Endothelial cell of umbilical vein (primary cell): Measurements from ENCODE around the gene RNF169. TPM values are rescaled to one million over a fixed set of nuclear protein-coding genes. Genes with fewer than 3 reads are reported as not detected.
A peak's percentile ranks its signal among the peaks of the same experiment; 100 is the strongest.

Experiments used
- BruUV-seq: library from RNA; stranded (reverse); fragments of 400-500 nt; replicated peaks from 2 replicates; lab custom pipeline; 2021; lab: Mats Ljungman, UMichigan
- CTCF ChIA-PET: fragments of 300-600, 350-600 bp; sonication (Branson Sonifier 250); formaldehyde crosslinking; loops from one replicate; lab custom pipeline; 2021; ENCODE audit warnings: antibody characterized with exemption, inconsistent platforms; lab: Charles Lee
- POLR2A ChIA-PET: fragments of 300-600, 350-600 bp; sonication (Branson Sonifier 250); formaldehyde crosslinking; loops from one replicate; lab custom pipeline; 2021; ENCODE audit warnings: antibody characterized with exemption, inconsistent platforms; lab: Charles Lee
- DNase-seq: peaks from one replicate; pipeline ENCODE4 v3.0.0-alpha.2; 2011; ENCODE audit warnings: low read depth, low spot score
- FAIRE-seq: peaks from 2 replicates; lab custom pipeline; 2011; peaks lifted over from hg19 to GRCh38; lab: Jason Lieb, UNC
- H2AFZ ChIP-seq: 2 replicates; pipeline ENCODE4 v1.6.0; 2012; ENCODE audit warnings: low read depth, low read length, control low read depth, inconsistent platforms
- H3K27ac ChIP-seq: 2 replicates; pipeline ENCODE4 v1.5.1; 2011; ENCODE audit warnings: low read depth, mild to moderate bottlenecking, control low read depth, low read length, moderate library complexity; ENCODE audit not compliant: insufficient read depth
- H3K27me3 ChIP-seq, 2 experiments: 2 replicates each; pipeline versions ENCODE4 v1.6.0 to v1.6.1; 2011; ENCODE audit warnings: low read length in 2 of 2, mixed read lengths in 1 of 2; ENCODE audit not compliant: control insufficient read depth in 2 of 2, insufficient read depth in 2 of 2
- H3K36me3 ChIP-seq, 2 experiments: 2 replicates in 1 of 2; 3 replicates in 1 of 2; pipeline ENCODE4 v1.5.1; 2011; ENCODE audit warnings: low read length in 2 of 2, mild to moderate bottlenecking in 1 of 2, moderate library complexity in 1 of 2; ENCODE audit not compliant: control insufficient read depth in 2 of 2, insufficient read depth in 2 of 2; ENCODE audit errors: extremely low read depth in 1 of 2
- H3K4me1 ChIP-seq: 3 replicates; pipeline ENCODE4 v1.5.1; 2011; ENCODE audit warnings: mild to moderate bottlenecking, low read length; ENCODE audit not compliant: control insufficient read depth, insufficient read depth; ENCODE audit errors: extremely low read depth
- H3K4me2 ChIP-seq: 2 replicates; pipeline ENCODE4 v1.6.1; 2011; ENCODE audit warnings: low read length, control low read depth, mixed read lengths; ENCODE audit not compliant: insufficient read depth
- H3K4me3 ChIP-seq, 3 experiments: fragments of 200-600 bp in 1 of 3; sonication (generic), shearing (Covaris generic) in 1 of 3; replicated peaks in 1 of 3; 2 replicates each; pipeline ENCODE4 v1.5.1; 2011 to 2016; ENCODE audit warnings: control low read depth in 3 of 3, low read length in 3 of 3, mild to moderate bottlenecking in 2 of 3, inconsistent platforms in 1 of 3, low read depth in 1 of 3, moderate library complexity in 1 of 3; ENCODE audit not compliant: insufficient read depth in 1 of 3
- H3K79me2 ChIP-seq: 2 replicates; pipeline ENCODE4 v1.6.0; 2012; ENCODE audit warnings: low read length, inconsistent platforms; ENCODE audit not compliant: control insufficient read depth, insufficient read depth
- H3K9ac ChIP-seq: replicated peaks from 2 replicates; pipeline ENCODE3; 2011; ENCODE audit warnings: low read length, control low read depth; ENCODE audit not compliant: insufficient read depth; ENCODE audit errors: extremely low read depth
- H3K9me1 ChIP-seq: replicated peaks from 3 replicates; pipeline ENCODE4 v1.6.0; 2011; ENCODE audit warnings: mild to moderate bottlenecking, low read length; ENCODE audit not compliant: control insufficient read depth, insufficient read depth; ENCODE audit errors: extremely low read depth
- H3K9me3 ChIP-seq: replicated peaks from 2 replicates; pipeline ENCODE4 v1.5.1; 2012; ENCODE audit warnings: low read length, inconsistent platforms; ENCODE audit not compliant: control insufficient read depth, insufficient read depth
- H4K20me1 ChIP-seq: replicated peaks from 2 replicates; pipeline ENCODE3; 2011; ENCODE audit warnings: mild to moderate bottlenecking, low read length; ENCODE audit not compliant: control insufficient read depth, insufficient read depth; ENCODE audit errors: extremely low read depth
- EZH2 ChIP-seq: IDR thresholded peaks from 2 replicates; pipeline ENCODE4 v1.6.1; 2012; ENCODE audit warnings: borderline replicate concordance, low read depth, mild to moderate bottlenecking, moderate library complexity, low read length, inconsistent platforms; ENCODE audit not compliant: severe bottlenecking
- FOS ChIP-seq: IDR thresholded peaks from 2 replicates; pipeline ENCODE4 v1.6.1; 2011; ENCODE audit warnings: mild to moderate bottlenecking, low read length, moderate library complexity, borderline replicate concordance; ENCODE audit not compliant: insufficient read depth
- GATA2 ChIP-seq: IDR thresholded peaks from 2 replicates; pipeline ENCODE4 v1.7.0; 2011; ENCODE audit warnings: low read depth, mild to moderate bottlenecking, moderate library complexity, mixed read lengths, low read length; ENCODE audit not compliant: insufficient read length, insufficient read depth
- JUN ChIP-seq: IDR thresholded peaks from 2 replicates; pipeline ENCODE4 v1.6.1; 2011; ENCODE audit warnings: borderline replicate concordance, low read depth; ENCODE audit not compliant: insufficient read length, insufficient read depth
- MYC ChIP-seq: IDR thresholded peaks from one replicate; pipeline ENCODE4 v1.6.1; 2011; ENCODE audit warnings: mild to moderate bottlenecking, low read depth, low read length
- POLR2A ChIP-seq: IDR thresholded peaks from 2 replicates; pipeline ENCODE4 v1.6.1; 2012; ENCODE audit warnings: low read depth, mild to moderate bottlenecking, control low read depth, low read length
- POLR2AphosphoS5 ChIP-seq: IDR thresholded peaks from 2 replicates; pipeline ENCODE4 v1.6.1; 2012; ENCODE audit warnings: low read depth, mild to moderate bottlenecking, control low read depth, low read length, moderate library complexity; ENCODE audit not compliant: insufficient read depth
- dilution Hi-C: fragments of 300-500 bp; cut with MboI; formaldehyde crosslinking; loops from one replicate; pipeline ENCODE4 v1.15.0; 2019; ENCODE audit warnings: low sequenced_read_pairs; ENCODE audit not compliant: extremely low pct_ligation_motif_present
- intact Hi-C: fragments of 100-400 bp; cut with micrococcal nuclease; formaldehyde crosslinking; loops from one replicate; pipeline ENCODE4 v1.10.0; 2022
- polyA plus RNA-seq, 4 experiments: library from polyadenylated mRNA; depleted of rRNA in 3 of 4; stranded (reverse) in 3 of 4; unstranded in 1 of 4; fragments of >200 nt; gene quantifications; 2 replicates each; pipeline versions ENCODE4 v1.2.1 to v1.2.3, GENCODE V29; 2011 to 2012; ENCODE audit warnings: missing spikeins in 1 of 4
- total RNA-seq: library from RNA; stranded (reverse); gene quantifications from 2 replicates; pipeline ENCODE4 v1.2.3, GENCODE V29; 2021
- TF ChIP-seq, protein P1 (sequence below), 2 donors: IDR thresholded peaks; 1 replicate in 1 of 2; 2 replicates in 1 of 2; pipeline ENCODE4 v1.5.1; 2011; ENCODE audit warnings: low read length in 2 of 2, mild to moderate bottlenecking in 2 of 2, moderate library complexity in 2 of 2, control low read depth in 1 of 2, inconsistent platforms in 1 of 2, low read depth in 1 of 2; ENCODE audit not compliant: insufficient read depth in 1 of 2; ENCODE audit errors: extremely low read depth in 1 of 2
- TF ChIP-seq, protein P2 (sequence below): IDR thresholded peaks from 2 replicates; pipeline ENCODE4 v1.6.1; 2011; ENCODE audit not compliant: insufficient read depth, insufficient read length

Gene RNF169
- total and polyA plus RNA-seq, 2 donors (not counting 3 experiments of a cell fraction or from before 2014, with no cell fraction given): 5.8 to 21.3 TPM

DNA sequence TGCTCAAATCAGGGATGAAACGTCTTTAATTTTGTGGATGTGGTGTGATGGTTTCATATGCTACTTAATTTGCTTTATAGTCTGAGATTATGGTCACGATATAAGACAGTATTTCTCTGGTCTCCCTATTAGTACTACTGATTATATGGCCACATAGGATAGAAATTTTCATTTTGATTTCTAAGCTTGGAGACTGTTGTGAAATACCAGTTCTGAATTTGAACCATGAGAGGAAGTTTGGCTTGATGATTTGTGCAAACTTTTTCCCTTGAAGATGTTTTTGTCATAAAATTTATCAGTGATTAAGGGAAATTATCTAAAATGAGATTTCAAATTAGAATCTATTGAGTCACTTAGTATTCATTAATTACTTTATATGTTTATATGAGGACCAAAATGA lies 2.7 kb downstream of the RNF169 start:
- FAIRE-seq (no peak), DNase-seq (no peak)
- peak overlapping the region; percentile 38 for H3K4me2 ChIP-seq
- no peaks in the 10 kb centered on the region for H3K9me3 ChIP-seq
- no peak overlapping the region for H2AFZ ChIP-seq
- no peak for TF ChIP-seq GATA2
- TF ChIP-seq EZH2: no peak
- TF ChIP-seq, protein P1, sequence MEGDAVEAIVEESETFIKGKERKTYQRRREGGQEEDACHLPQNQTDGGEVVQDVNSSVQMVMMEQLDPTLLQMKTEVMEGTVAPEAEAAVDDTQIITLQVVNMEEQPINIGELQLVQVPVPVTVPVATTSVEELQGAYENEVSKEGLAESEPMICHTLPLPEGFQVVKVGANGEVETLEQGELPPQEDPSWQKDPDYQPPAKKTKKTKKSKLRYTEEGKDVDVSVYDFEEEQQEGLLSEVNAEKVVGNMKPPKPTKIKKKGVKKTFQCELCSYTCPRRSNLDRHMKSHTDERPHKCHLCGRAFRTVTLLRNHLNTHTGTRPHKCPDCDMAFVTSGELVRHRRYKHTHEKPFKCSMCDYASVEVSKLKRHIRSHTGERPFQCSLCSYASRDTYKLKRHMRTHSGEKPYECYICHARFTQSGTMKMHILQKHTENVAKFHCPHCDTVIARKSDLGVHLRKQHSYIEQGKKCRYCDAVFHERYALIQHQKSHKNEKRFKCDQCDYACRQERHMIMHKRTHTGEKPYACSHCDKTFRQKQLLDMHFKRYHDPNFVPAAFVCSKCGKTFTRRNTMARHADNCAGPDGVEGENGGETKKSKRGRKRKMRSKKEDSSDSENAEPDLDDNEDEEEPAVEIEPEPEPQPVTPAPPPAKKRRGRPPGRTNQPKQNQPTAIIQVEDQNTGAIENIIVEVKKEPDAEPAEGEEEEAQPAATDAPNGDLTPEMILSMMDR (IDR thresholded peaks at IDR 0.05; ENCODE audit: extremely low read depth in 1 of 2, insufficient read depth in 1 of 2, low read depth in 1 of 2, low read length in 2 of 2): no peak
- TF ChIP-seq POLR2A: no peak
- TF ChIP-seq POLR2AphosphoS5: no peak
- TF ChIP-seq MYC: no peak
- TF ChIP-seq JUN: no peak
- TF ChIP-seq FOS: no peak
- TF ChIP-seq, protein P2, sequence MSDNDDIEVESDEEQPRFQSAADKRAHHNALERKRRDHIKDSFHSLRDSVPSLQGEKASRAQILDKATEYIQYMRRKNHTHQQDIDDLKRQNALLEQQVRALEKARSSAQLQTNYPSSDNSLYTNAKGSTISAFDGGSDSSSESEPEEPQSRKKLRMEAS: no peak
- dilution Hi-C loops (no loop called here), intact Hi-C loops (no loop called here)
- H3K27ac ChIP-seq: no peak overlapping the region
- H3K79me2 ChIP-seq: peaks cover 59% of the 10 kb centered on the region
- H3K27me3 ChIP-seq: no peaks in the 10 kb centered on the region
- H3K9me1 ChIP-seq: no peaks in the 10 kb centered on the region
- no peak overlapping the region for H3K9ac ChIP-seq
- H3K4me1 ChIP-seq: peaks cover 49% of the 10 kb centered on the region
- H4K20me1 ChIP-seq: no peaks in the 10 kb centered on the region
- POLR2A ChIA-PET: interaction anchor here (0.7 kb wide), 1 partner anchor 32 kb away, joined by 4 read pairs; no protein-coding TSS in a partner anchor
- no peaks in the 10 kb centered on the region for H3K36me3 ChIP-seq
- H3K4me3 ChIP-seq: no peak overlapping the region
- no TSS peak for BruUV-seq
- CTCF ChIA-PET: interaction anchor here (1.7 kb wide), 2 partner anchors 12 to 49 kb away, joined by 5 to 8 read pairs; no protein-coding TSS in a partner anchor
